MCF 10A (cell line): Measurements from ENCODE around the gene AGMAT. TPM values are rescaled to one million over a fixed set of nuclear protein-coding genes. Genes with fewer than 3 reads are reported as not detected.

Experiments
- BruUV-seq: library from RNA; stranded (reverse); fragments of 400-500 nt; replicated peaks from 2 replicates; lab custom pipeline; 2021; lab: Mats Ljungman, UMichigan
- CTCF ChIA-PET: fragments of 300-600 bp; sonication (Branson Sonifier 250); formaldehyde crosslinking; extraction: SDS; loops from one replicate; lab custom pipeline; 2021; ENCODE audit warnings: antibody characterized with exemption, inconsistent platforms; lab: Yijun Ruan, JAX
- POLR2A ChIA-PET: fragments of 300-600, 350-650 bp; sonication (Branson Sonifier 250); formaldehyde crosslinking; extraction: SDS; loops from one replicate; lab custom pipeline; 2020; ENCODE audit warnings: antibody characterized with exemption, inconsistent platforms; lab: Yijun Ruan, JAX
- DNase-seq: peaks from one replicate; pipeline ENCODE4 v3.0.0-alpha.2; 2018; ENCODE audit not compliant: unreplicated experiment
- H3K27ac Mint-ChIP-seq: one replicate; pipeline ENCODE4 v1.8.0; 2022; ENCODE audit warnings: mild to moderate bottlenecking, low read depth, mixed read lengths; ENCODE audit not compliant: unreplicated experiment
- H3K27me3 Mint-ChIP-seq: one replicate; pipeline ENCODE4 v1.8.0; 2022; ENCODE audit warnings: mixed read lengths; ENCODE audit not compliant: insufficient read depth, unreplicated experiment
- H3K36me3 Mint-ChIP-seq: one replicate; pipeline ENCODE4 v1.8.0; 2022; ENCODE audit warnings: mild to moderate bottlenecking, moderate library complexity, mixed read lengths; ENCODE audit not compliant: insufficient read depth, unreplicated experiment
- H3K4me1 Mint-ChIP-seq: one replicate; pipeline ENCODE4 v1.8.0; 2022; ENCODE audit warnings: mixed read lengths; ENCODE audit not compliant: insufficient read depth, unreplicated experiment
- H3K4me3 Mint-ChIP-seq: one replicate; pipeline ENCODE4 v1.8.0; 2022; ENCODE audit warnings: mild to moderate bottlenecking, moderate library complexity, mixed read lengths; ENCODE audit not compliant: unreplicated experiment
- H3K9me3 Mint-ChIP-seq: one replicate; pipeline ENCODE4 v1.8.0; 2022; ENCODE audit warnings: mixed read lengths; ENCODE audit not compliant: unreplicated experiment
- CTCF ChIP-seq: fragments of 200-600 bp; IDR thresholded peaks from one replicate; pipeline ENCODE4 v1.8.0; 2022; ENCODE audit warnings: antibody characterized with exemption, mild to moderate bottlenecking; ENCODE audit not compliant: unreplicated experiment
- intact Hi-C: fragments of 100-400 bp; cut with micrococcal nuclease; formaldehyde crosslinking; loops from 2 replicates; pipeline ENCODE4 v1.14.1; 2022
- total RNA-seq: library from RNA; stranded (reverse); gene quantifications from 2 replicates; pipeline ENCODE4 v1.2.3, GENCODE V29; 2022

AGMAT gene
- total RNA-seq, 1 experiment from 2014 or later, result not detected

- no peak for TF ChIP-seq CTCF
- Mint-ChIP-seq H3K36me3 (peaks cover 7% of the 10 kb centered on the region), H3K27ac (peak overlapping the region; percentile 100), H3K4me1 (peaks cover 16% of the 10 kb centered on the region), H3K27me3 (no peaks in the 10 kb centered on the region), H3K9me3 (no peaks in the 10 kb centered on the region), H3K4me3 (peak overlapping the region; percentile 92)
- ChIA-PET CTCF (interaction anchor here (0.9 to 1.0 kb wide), 2 partner anchors 199 to 269 kb away, joined by 4 to 7 read pairs; no protein-coding TSS in a partner anchor), POLR2A (interaction anchor here (0.6 to 1.0 kb wide), 3 partner anchors 22 to 848 kb away, joined by 3 to 4 read pairs (median 4); no protein-coding TSS in a partner anchor)
- intact Hi-C loops, result no loop called here
- BruUV-seq, result TSS peak; percentile 50
- no peak for DNase-seq
Measured at GRCh38 chr1:15523104-15524020, 61.5 kb downstream of the AGMAT start.

DNA sequence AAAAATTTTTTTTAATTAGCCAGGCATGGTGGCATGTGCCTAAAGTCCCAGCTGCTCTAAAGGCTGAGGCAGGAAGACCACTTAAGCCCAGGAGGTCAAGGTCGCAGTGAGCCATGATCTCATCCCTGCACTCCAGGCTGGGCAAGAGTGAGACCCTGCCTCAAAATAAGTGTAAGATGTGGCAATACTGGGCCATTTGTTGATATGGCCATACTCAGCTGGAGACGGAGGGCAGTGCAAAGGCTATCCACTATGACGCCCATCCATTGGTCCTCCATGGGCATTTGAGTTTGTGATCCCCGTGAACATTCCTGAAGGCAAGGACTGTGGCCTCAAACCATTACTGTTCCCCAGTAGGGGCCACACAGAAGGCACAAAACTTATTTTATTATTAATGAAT, 62.3 kb downstream of the AGMAT start:
- ChIA-PET POLR2A (no interaction called here), CTCF (no interaction called here)
- no peaks in the 10 kb centered on the region for H3K27me3 Mint-ChIP-seq
- no TSS peak for BruUV-seq
- no peak overlapping the region for H3K27ac Mint-ChIP-seq
- no peak for TF ChIP-seq CTCF
- intact Hi-C loops, result no loop called here
- H3K4me3 Mint-ChIP-seq, result no peak overlapping the region
- DNase-seq, result no peak
- H3K4me1 Mint-ChIP-seq, result peaks cover 10% of the 10 kb centered on the region
- H3K36me3 Mint-ChIP-seq, result peaks cover 10% of the 10 kb centered on the region
- no peaks in the 10 kb centered on the region for H3K9me3 Mint-ChIP-seq

Other genes starting within 250 kb of the AGMAT start
- 45.1 and 48.5 TPM in 2 replicates for gene EFHD2, start 175.2 kb downstream of the AGMAT start, total RNA-seq
- not detected in 2 replicates for gene CTRC, start 146.6 kb downstream of the AGMAT start, total RNA-seq
- gene CELA2A, start 128.3 kb downstream of the AGMAT start, total RNA-seq, result not detected in 2 replicates
- not detected in 2 replicates for gene CELA2B, start 108.9 kb downstream of the AGMAT start, total RNA-seq
- 8.9 and 12.1 TPM in 2 replicates for gene CASP9, start 60.8 kb downstream of the AGMAT start, total RNA-seq
- 17.2 and 26.5 TPM in 2 replicates for gene DNAJC16, start 58.2 kb downstream of the AGMAT start, total RNA-seq
- gene DDI2, start 32.4 kb upstream of the AGMAT start, total RNA-seq, result 26.6 and 32.7 TPM in 2 replicates
- gene PLEKHM2, start 99.3 kb upstream of the AGMAT start, total RNA-seq, result 51.5 and 65.8 TPM in 2 replicates
- 0.79 and 1.3 TPM in 2 replicates for gene SLC25A34, start 151.2 kb upstream of the AGMAT start, total RNA-seq
- not detected in 2 replicates for gene TMEM82, start 157.4 kb upstream of the AGMAT start, total RNA-seq
- gene FBLIM1, start 173.7 kb upstream of the AGMAT start, total RNA-seq, result 78.2 and 101 TPM in 2 replicates
- gene UQCRHL, start 222.6 kb upstream of the AGMAT start, total RNA-seq, result 1.1 and 1.7 TPM in 2 replicates